Panc1 (cell line): ENCODE data around the gene NPAS3.

ENCODE experiments used
- CTCF ChIP-seq: fragments of 450-650 bp; IDR thresholded peaks from 2 replicates; pipeline ENCODE4 v1.5.1; 2017; ENCODE audit warnings: mild to moderate bottlenecking
- SIN3A ChIP-seq: IDR thresholded peaks from 2 replicates; pipeline ENCODE4 v1.6.1; 2012; ENCODE audit warnings: low read depth, mild to moderate bottlenecking, low read length, moderate library complexity, borderline replicate concordance; ENCODE audit not compliant: insufficient read depth

GRCh38 chr14:33806905-33807304, 868.2 kb downstream of the NPAS3 start:
- TF ChIP-seq CTCF (no peak), SIN3A (no peak)
